Ovary (tissue), 3 donors: ENCODE data around the gene AFAP1L2.

Source experiments
- POLR2A ChIP-seq: fragments of 450-650 bp; IDR thresholded peaks from one replicate; pipeline ENCODE4 v1.6.1; 2017; ENCODE audit warnings: antibody characterized with exemption, mild to moderate bottlenecking, moderate library complexity
- TF ChIP-seq, protein P1 (sequence below), 3 donors: fragments of 450-650 bp in 2 of 3; fragments of 200-600 bp in 1 of 3; IDR thresholded peaks; one replicate each; pipeline versions ENCODE4 v1.5.1 to v1.8.0; 2016 to 2022; ENCODE audit warnings: antibody characterized with exemption in 3 of 3, mild to moderate bottlenecking in 1 of 3
- donor health status: DM: no; HTN: no; CAD: no.

DNA sequence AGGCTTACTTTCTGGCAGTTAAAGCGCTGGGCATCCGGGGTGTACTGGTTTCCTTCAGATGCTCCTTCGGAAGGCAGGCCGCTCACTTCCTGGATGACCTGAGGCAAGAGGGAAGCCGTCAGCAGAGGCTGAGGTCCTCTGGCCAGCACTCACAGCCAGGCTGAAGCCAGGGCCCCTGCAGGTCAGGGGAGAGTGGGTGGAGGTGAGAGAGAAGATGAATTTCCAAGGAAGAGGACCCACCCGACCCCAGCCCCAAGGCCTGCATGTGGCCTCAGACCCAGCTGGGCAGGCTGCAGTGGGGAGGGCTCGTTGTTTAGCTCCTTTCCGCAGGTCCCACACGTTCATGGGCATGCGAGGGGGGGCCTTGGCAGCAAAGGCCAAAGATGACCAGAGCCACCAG lies 94.0 kb downstream of the AFAP1L2 start:
- TF ChIP-seq, protein P1, sequence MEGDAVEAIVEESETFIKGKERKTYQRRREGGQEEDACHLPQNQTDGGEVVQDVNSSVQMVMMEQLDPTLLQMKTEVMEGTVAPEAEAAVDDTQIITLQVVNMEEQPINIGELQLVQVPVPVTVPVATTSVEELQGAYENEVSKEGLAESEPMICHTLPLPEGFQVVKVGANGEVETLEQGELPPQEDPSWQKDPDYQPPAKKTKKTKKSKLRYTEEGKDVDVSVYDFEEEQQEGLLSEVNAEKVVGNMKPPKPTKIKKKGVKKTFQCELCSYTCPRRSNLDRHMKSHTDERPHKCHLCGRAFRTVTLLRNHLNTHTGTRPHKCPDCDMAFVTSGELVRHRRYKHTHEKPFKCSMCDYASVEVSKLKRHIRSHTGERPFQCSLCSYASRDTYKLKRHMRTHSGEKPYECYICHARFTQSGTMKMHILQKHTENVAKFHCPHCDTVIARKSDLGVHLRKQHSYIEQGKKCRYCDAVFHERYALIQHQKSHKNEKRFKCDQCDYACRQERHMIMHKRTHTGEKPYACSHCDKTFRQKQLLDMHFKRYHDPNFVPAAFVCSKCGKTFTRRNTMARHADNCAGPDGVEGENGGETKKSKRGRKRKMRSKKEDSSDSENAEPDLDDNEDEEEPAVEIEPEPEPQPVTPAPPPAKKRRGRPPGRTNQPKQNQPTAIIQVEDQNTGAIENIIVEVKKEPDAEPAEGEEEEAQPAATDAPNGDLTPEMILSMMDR (IDR thresholded peaks at IDR 0.05), result no peak
- TF ChIP-seq POLR2A, result no peak
